H9 (cell line): ENCODE measurements around the gene SLC2A1. TPM values are rescaled to one million over a fixed set of nuclear protein-coding genes. Genes with fewer than 3 reads are reported as not detected.

Experiments used
- DNase-seq: peaks from one replicate; pipeline ENCODE4 v3.0.0-alpha.2; 2017
- H2AFZ ChIP-seq: one replicate; pipeline ENCODE4 v1.6.1; 2013; ENCODE audit warnings: mild to moderate bottlenecking, low read length, control low read depth, moderate library complexity
- H2AK5ac ChIP-seq: 2 replicates; pipeline ENCODE4 v1.6.1; 2013; ENCODE audit warnings: low read length, control low read depth, mixed read lengths; ENCODE audit not compliant: insufficient read length
- H2BK120ac ChIP-seq: one replicate; pipeline ENCODE4 v1.6.1; 2013; ENCODE audit warnings: low read depth, mild to moderate bottlenecking, low read length, control low read depth, inconsistent platforms; ENCODE audit not compliant: poor library complexity, severe bottlenecking
- H2BK12ac ChIP-seq: 2 replicates; pipeline ENCODE4 v1.6.1; 2013; ENCODE audit warnings: low read length, control low read depth, mixed read lengths, low read depth; ENCODE audit not compliant: insufficient read length
- H2BK15ac ChIP-seq: 2 replicates; pipeline ENCODE4 v1.6.1; 2013; ENCODE audit warnings: low read depth, low read length, control low read depth
- H2BK20ac ChIP-seq: one replicate; pipeline ENCODE4 v1.6.1; 2013; ENCODE audit warnings: low read depth, mild to moderate bottlenecking, low read length, control low read depth, inconsistent platforms; ENCODE audit not compliant: poor library complexity, severe bottlenecking
- H2BK5ac ChIP-seq: 2 replicates; pipeline ENCODE4 v1.6.1; 2013; ENCODE audit warnings: low read length, control low read depth, mixed read lengths; ENCODE audit not compliant: insufficient read length
- H3K14ac ChIP-seq: 2 replicates; pipeline ENCODE4 v1.6.1; 2013; ENCODE audit warnings: low read length, control low read depth; ENCODE audit not compliant: insufficient read depth
- H3K18ac ChIP-seq: 2 replicates; pipeline ENCODE4 v1.6.1; 2013; ENCODE audit warnings: low read depth, mild to moderate bottlenecking, mixed read lengths, low read length, control low read depth; ENCODE audit not compliant: insufficient read length
- H3K23ac ChIP-seq: 2 replicates; pipeline ENCODE4 v1.6.1; 2013; ENCODE audit warnings: low read length, control low read depth, mixed read lengths, low read depth; ENCODE audit not compliant: insufficient read length
- H3K23me2 ChIP-seq: 2 replicates; pipeline ENCODE4 v1.6.1; 2013; ENCODE audit warnings: low read depth, mild to moderate bottlenecking, mixed read lengths, low read length, control low read depth; ENCODE audit not compliant: insufficient read length, poor library complexity, severe bottlenecking
- H3K27ac ChIP-seq: 2 replicates; pipeline ENCODE4 v1.5.1; 2013; ENCODE audit warnings: low read length, control low read depth, mixed read lengths, low read depth; ENCODE audit not compliant: insufficient read length
- H3K27me3 ChIP-seq: 2 replicates; pipeline ENCODE4 v1.6.1; 2013; ENCODE audit warnings: low read length, control low read depth, inconsistent platforms; ENCODE audit not compliant: insufficient read depth
- H3K4ac ChIP-seq: 2 replicates; pipeline ENCODE4 v1.6.1; 2013; ENCODE audit warnings: low read depth, mild to moderate bottlenecking, control low read depth, inconsistent platforms, low read length, moderate library complexity
- H3K4me1 ChIP-seq: 2 replicates; pipeline ENCODE4 v1.6.1; 2013; ENCODE audit warnings: low read length, control low read depth, inconsistent platforms; ENCODE audit not compliant: insufficient read depth
- H3K4me2 ChIP-seq: 2 replicates; pipeline ENCODE4 v1.6.1; 2013; ENCODE audit warnings: low read length, control low read depth, mixed read lengths; ENCODE audit not compliant: insufficient read length, insufficient read depth
- H3K56ac ChIP-seq: 2 replicates; pipeline ENCODE4 v1.6.1; 2013; ENCODE audit warnings: low read depth, mild to moderate bottlenecking, mixed read lengths, low read length, control low read depth; ENCODE audit not compliant: insufficient read length
- H3K79me1 ChIP-seq: 2 replicates; pipeline ENCODE4 v1.6.1; 2013; ENCODE audit warnings: low read depth, mild to moderate bottlenecking, moderate library complexity, low read length, control low read depth, inconsistent platforms; ENCODE audit not compliant: insufficient read depth, poor library complexity, severe bottlenecking
- H3K79me2 ChIP-seq: 2 replicates; pipeline ENCODE4 v1.6.1; 2013; ENCODE audit warnings: low read length, control low read depth, inconsistent platforms; ENCODE audit not compliant: insufficient read depth
- H3K9ac ChIP-seq: 2 replicates; pipeline ENCODE4 v1.6.1; 2013; ENCODE audit warnings: low read length, control low read depth, mixed read lengths; ENCODE audit not compliant: insufficient read length; ENCODE audit errors: extremely low read depth
- H3K9me3 ChIP-seq: one replicate; pipeline ENCODE4 v1.6.1; 2013; ENCODE audit warnings: low read depth, low read length, inconsistent platforms; ENCODE audit not compliant: control insufficient read depth
- H3T11ph ChIP-seq: one replicate; pipeline ENCODE4 v1.6.1; 2013; ENCODE audit warnings: mild to moderate bottlenecking, low read length, control low read depth, inconsistent platforms
- H4K20me1 ChIP-seq: one replicate; pipeline ENCODE4 v1.6.1; 2013; ENCODE audit not compliant: control insufficient read depth, insufficient read length, insufficient read depth
- H4K5ac ChIP-seq: 2 replicates; pipeline ENCODE4 v1.6.1; 2013; ENCODE audit warnings: low read depth, mild to moderate bottlenecking, mixed read lengths, low read length, control low read depth; ENCODE audit not compliant: insufficient read length
- H4K8ac ChIP-seq: replicated peaks from 2 replicates; pipeline ENCODE4 v1.6.1; 2013; ENCODE audit warnings: low read length, control low read depth, mixed read lengths, low read depth; ENCODE audit not compliant: insufficient read length
- H4K91ac ChIP-seq: 2 replicates; pipeline ENCODE4 v1.6.1; 2013; ENCODE audit warnings: low read depth, mild to moderate bottlenecking, moderate library complexity, mixed read lengths, low read length, control low read depth; ENCODE audit not compliant: insufficient read length
- H3K27ac Mint-ChIP-seq, 3 experiments: 2 replicates in 2 of 3; 3 replicates in 1 of 3; pipeline ENCODE4 v1.8.0; 2020 to 2021; ENCODE audit warnings: mixed read lengths in 3 of 3, mild to moderate bottlenecking in 1 of 3, moderate library complexity in 1 of 3
- H3K27me3 Mint-ChIP-seq: 2 replicates; pipeline ENCODE4 v1.8.0; 2021; ENCODE audit warnings: low read depth, mild to moderate bottlenecking, moderate library complexity, mixed read lengths
- H3K36me3 Mint-ChIP-seq, 3 experiments: 2 replicates in 2 of 3; 3 replicates in 1 of 3; pipeline ENCODE4 v1.8.0; 2020 to 2021; ENCODE audit warnings: low read depth in 3 of 3, mixed read lengths in 3 of 3; ENCODE audit not compliant: insufficient read depth in 1 of 3
- H3K4me1 Mint-ChIP-seq, 2 experiments: 2 replicates each; pipeline ENCODE4 v1.8.0; 2020; ENCODE audit warnings: mixed read lengths in 2 of 2
- H3K4me3 Mint-ChIP-seq, 2 experiments: 2 replicates in 1 of 2; 3 replicates in 1 of 2; pipeline ENCODE4 v1.8.0; 2020 to 2021; ENCODE audit warnings: mild to moderate bottlenecking in 2 of 2, mixed read lengths in 2 of 2, moderate library complexity in 1 of 2
- H3K9me3 Mint-ChIP-seq, 2 experiments: 2 replicates in 1 of 2; 3 replicates in 1 of 2; pipeline ENCODE4 v1.8.0; 2020; ENCODE audit warnings: mild to moderate bottlenecking in 2 of 2, mixed read lengths in 2 of 2, moderate library complexity in 1 of 2
- CTCF ChIP-seq: fragments of 200-600 bp; sonication (generic); conservative IDR thresholded peaks from 3 replicates; pipeline ENCODE4 v1.8.0; 2021; ENCODE audit warnings: antibody characterized with exemption, mild to moderate bottlenecking
- WGBS: extraction: QIAGEN DNeasy Blood & Tissue Kit; methylation state at CpG from one replicate; pipeline ENCODE4 v1.1.7; 2013; ENCODE audit warnings: missing lambda C conversion rate, low lambda C conversion rate, mixed read lengths; ENCODE audit not compliant: insufficient read length; ENCODE audit errors: extremely low coverage; 5-methylcytosine and 5-hydroxymethylcytosine counted together
- total RNA-seq: library from RNA; stranded (reverse); gene quantifications from 2 replicates; pipeline ENCODE4 v1.2.1, GENCODE V29; 2021

The SLC2A1 gene
- total RNA-seq, 1 experiment from 2014 or later = 186 TPM

DNA sequence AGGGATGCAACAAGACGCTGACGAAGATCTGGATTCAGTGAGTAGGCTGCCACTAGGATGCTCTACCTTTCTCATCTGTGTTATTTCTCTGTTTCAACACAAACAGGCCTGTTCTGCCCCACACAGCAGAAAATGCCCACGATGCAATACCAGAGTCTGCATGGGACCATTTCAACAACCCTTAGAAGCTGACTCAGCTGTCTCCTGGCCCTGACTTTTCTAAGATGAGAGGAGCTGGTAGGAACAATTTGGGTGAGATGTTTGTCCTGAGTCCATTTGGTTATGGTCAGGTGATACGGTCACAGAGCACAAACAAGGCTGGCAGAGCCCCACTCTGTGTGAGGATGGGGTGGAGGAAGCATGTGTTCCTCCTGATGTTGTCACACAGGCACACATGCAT, 11.5 kb upstream of the SLC2A1 start:
- H2BK20ac ChIP-seq = no peak overlapping the region
- no peak for TF ChIP-seq CTCF

More for the DNA sequence above, 11.5 kb upstream of the SLC2A1 start:
- Histone ChIP-seq H2BK120ac (no peak overlapping the region), H3K79me2 (no peaks in the 10 kb centered on the region), H2BK15ac (no peak overlapping the region), H3K4ac (no peak overlapping the region), H3K56ac (no peak overlapping the region), H4K91ac (no peak overlapping the region), H3K79me1 (no peaks in the 10 kb centered on the region), H3K23ac (no peak overlapping the region), H4K20me1 (no peaks in the 10 kb centered on the region), H3K27ac (no peak overlapping the region), H3K9me3 (no peaks in the 10 kb centered on the region), H3K27me3 (no peaks in the 10 kb centered on the region), H4K5ac (no peak overlapping the region), H3K23me2 (no peaks in the 10 kb centered on the region), H3K14ac (no peak overlapping the region), H2BK12ac (no peak overlapping the region), H4K8ac (no peak overlapping the region), H3K9ac (no peak overlapping the region), H2AK5ac (no peak overlapping the region), H3K4me1 (no peaks in the 10 kb centered on the region; the same call in 1 of the 2 replicates), H3T11ph (no peak overlapping the region), H3K4me2 (no peak overlapping the region), H2BK5ac (no peak overlapping the region), H3K18ac (no peak overlapping the region), H2AFZ (no peak overlapping the region)
- Mint-ChIP-seq H3K27me3 (no peaks in the 10 kb centered on the region), H3K4me3 (no peak overlapping the region), H3K27ac (peak overlapping the region in 1 of 3 experiments; percentile 7; a peak in 2 of 7 replicates), H3K4me1 (peaks cover 14 to 18% of the 10 kb centered on the region in 2 experiments), H3K9me3 (no peaks in the 10 kb centered on the region), H3K36me3 (peaks cover 8 to 28% (median 23%) of the 10 kb centered on the region in 3 experiments; a peak in 6 of 7 replicates)
- no CpG with 5 or more reads among the region's 4 CpGs for WGBS
- DNase-seq = no peak
